ENCODE measurements around the gene ABCC2.
"Not testable (repeated sequence)": the region's sequence is repeated elsewhere in the genome, so short reads cannot be mapped to it uniquely, and the experiment has no call there.

The ABCC2 gene

GRCh38 chr10:99859585-99859984 lies 77.1 kb downstream of the ABCC2 start:
- no peak for DNase-seq

GRCh38 chr10:99860466-99860865 lies 78.0 kb downstream of the ABCC2 start:
- no peak for DNase-seq

- not testable (repeated sequence) for DNase-seq
Observed at GRCh38 chr10:99863535-99864240, 81.2 kb downstream of the ABCC2 start.

GRCh38 chr10:99867250-99867649 lies 84.8 kb downstream of the ABCC2 start:
- DNase-seq, result not testable (repeated sequence)

GRCh38 chr10:99869581-99870122 lies 87.2 kb downstream of the ABCC2 start:
- no peak for DNase-seq

GRCh38 chr10:99870123-99870730 lies 87.8 kb downstream of the ABCC2 start:
- no peak for DNase-seq

- DNase-seq, result no peak
Observed at GRCh38 chr10:99872367-99873162, 90.1 kb downstream of the ABCC2 start.

- DNase-seq, result no peak
Observed at GRCh38 chr10:99873846-99874245, 91.4 kb downstream of the ABCC2 start.

GRCh38 chr10:99874341-99875085 lies 92.1 kb downstream of the ABCC2 start:
- no peak for DNase-seq

- DNase-seq, result no peak
Observed at GRCh38 chr10:99875473-99875872, 93.0 kb downstream of the ABCC2 start.

GRCh38 chr10:99880080-99880835 lies 97.8 kb downstream of the ABCC2 start:
- DNase-seq, result no peak

GRCh38 chr10:99881371-99881770 lies 98.9 kb downstream of the ABCC2 start:
- no peak for DNase-seq

GRCh38 chr10:99883523-99883922 lies 101.1 kb downstream of the ABCC2 start:
- no peak for DNase-seq

GRCh38 chr10:99888622-99889021 lies 106.2 kb downstream of the ABCC2 start:
- DNase-seq, result no peak

GRCh38 chr10:99894613-99895012 lies 112.2 kb downstream of the ABCC2 start:
- DNase-seq, result no peak

- not testable (repeated sequence) for DNase-seq
Observed at GRCh38 chr10:99895066-99895465, 112.6 kb downstream of the ABCC2 start.

- DNase-seq, result no peak
Observed at GRCh38 chr10:99895867-99896266, 113.4 kb downstream of the ABCC2 start.
